Heart right ventricle (tissue), 16 donors: ENCODE data around the gene GPR18. TPM values are rescaled to one million over a fixed set of nuclear protein-coding genes. Genes with fewer than 3 reads are reported as not detected.

Experiments
- ATAC-seq, 8 donors: fragments of 200-7000 bp; cut with Tn5 transposase; one replicate each; pipeline ENCODE4 v1.9.1; 2020; ENCODE audit warnings: mild to moderate bottlenecking in 8 of 8, moderate library complexity in 8 of 8, moderate number of reproducible peaks in 1 of 8
- DNase-seq, 2 donors: peaks; one replicate each; pipeline ENCODE4 v3.0.0-alpha.2; 2020
- H3K27ac ChIP-seq, 10 donors: fragments of 200-600 bp; sonication (generic) in 2 of 10; one replicate each; pipeline versions ENCODE4 v1.5.0 to v1.8.0; 2020 to 2022; ENCODE audit warnings: mild to moderate bottlenecking in 3 of 10
- H3K27me3 ChIP-seq, 7 donors: fragments of 200-600 bp; one replicate each; pipeline ENCODE4 v1.8.0; 2021 to 2022; ENCODE audit warnings: mild to moderate bottlenecking in 2 of 7
- H3K36me3 ChIP-seq, 9 donors: fragments of 200-600 bp; sonication (generic) in 1 of 9; one replicate each; pipeline versions ENCODE4 v1.5.0 to v1.8.0; 2020 to 2022; ENCODE audit warnings: mild to moderate bottlenecking in 2 of 9
- H3K4me1 ChIP-seq, 9 donors: fragments of 200-600 bp; sonication (generic) in 1 of 9; one replicate each; pipeline versions ENCODE4 v1.5.0 to v1.8.0; 2020 to 2022; ENCODE audit warnings: mild to moderate bottlenecking in 4 of 9
- H3K4me3 ChIP-seq, 10 donors: fragments of 200-600 bp; sonication (generic) in 2 of 10; one replicate each; pipeline versions ENCODE4 v1.5.0 to v1.8.0; 2020 to 2022; ENCODE audit warnings: mild to moderate bottlenecking in 7 of 10, moderate library complexity in 2 of 10
- H3K9me3 ChIP-seq, 11 donors: fragments of 200-600 bp in 10 of 11; sonication (generic) in 2 of 11; one replicate each; pipeline versions ENCODE4 v1.5.0 to v1.8.0; 2013 to 2022; ENCODE audit warnings: mild to moderate bottlenecking in 2 of 11, control low read depth in 1 of 11, moderate library complexity in 1 of 11
- WGBS, 2 donors: extraction: QIAGEN DNeasy Blood & Tissue Kit; methylation state at CpG; one replicate each; pipeline ENCODE4 v1.1.7; 2013; ENCODE audit warnings: inconsistent platforms in 1 of 2; 5-methylcytosine and 5-hydroxymethylcytosine counted together
- intact Hi-C, 10 donors: fragments of 100-400 bp; cut with DNase I; formaldehyde crosslinking; loops; one replicate each; pipeline versions ENCODE4 v1.11.1 to v1.14.2; 2022
- polyA plus RNA-seq, 2 donors: library from polyadenylated mRNA; stranded (reverse); fragments of 200-250 nt; gene quantifications; one replicate each; pipeline ENCODE4 v1.2.3, GENCODE V29; 2013
- total RNA-seq, 10 donors: library from RNA; stranded (reverse); fragmentation: NEBNext Ultra II Directional in 3 of 10; extraction: Animal tissue kit (Norgen Biotek cat#: 25700) in 3 of 10; gene quantifications; one replicate each; pipeline versions ENCODE4 v1.2.1 to v1.2.4, GENCODE V29; 2021 to 2023
- TF ChIP-seq, protein P1 (sequence below), 9 donors: fragments of 200-600 bp; sonication (generic) in 2 of 9; IDR thresholded peaks; one replicate each; pipeline versions ENCODE4 v1.5.0 to v1.8.0; 2021 to 2022; ENCODE audit warnings: antibody characterized with exemption in 9 of 9, mild to moderate bottlenecking in 5 of 9, moderate library complexity in 1 of 9
- donor health status: Arrhythmogenic right ventricular cardiomyopathy.
- donor health status: ischemic (EF 13 %, LVEDD 7.1; RV severe dilation, severe dysfunction).
- donor health status: healthy with polysubstance abuse.
- donor health status: DM: no; HTN: yes; CAD: no.
- donor health status: DM: no; HTN: no; CAD: no.
- donor health status: ischemic (EF 25% LVEDD 6.9; RV normal size, moderate dysfunction).
- donor health status: ischemic (EF 25% LVEDD 5.7; RV mildly dilated, moderate dysfunction).
- donor health status: healthy.
- donor health status: DM: yes; HTN: yes; CAD: no.
- donor health status: Ischemic cardiomyopathy.
- donor health status: ischemic (EF 35%, LVEDD 5.7; RV mildly dilated, moderate dysfunction).
- donor health status: nonischemic (EF 11% LVEDD 7.7; RV severe dilation, severe dysfunction).
- donor health status: DM: yes; HTN: yes; CAD: no.
- donor health status: PGD.
- donor health status: ischemic (EF 29% LVEDD 5.4; RV normal size, mild dysfunction).
- donor health status: nonischemic (EF 23%, LVEDD 6.1; RV moderate dilation, normal function).

The GPR18 gene
- total and polyA plus RNA-seq, 12 donors: 0.95 TPM; not detected in 11

DNA sequence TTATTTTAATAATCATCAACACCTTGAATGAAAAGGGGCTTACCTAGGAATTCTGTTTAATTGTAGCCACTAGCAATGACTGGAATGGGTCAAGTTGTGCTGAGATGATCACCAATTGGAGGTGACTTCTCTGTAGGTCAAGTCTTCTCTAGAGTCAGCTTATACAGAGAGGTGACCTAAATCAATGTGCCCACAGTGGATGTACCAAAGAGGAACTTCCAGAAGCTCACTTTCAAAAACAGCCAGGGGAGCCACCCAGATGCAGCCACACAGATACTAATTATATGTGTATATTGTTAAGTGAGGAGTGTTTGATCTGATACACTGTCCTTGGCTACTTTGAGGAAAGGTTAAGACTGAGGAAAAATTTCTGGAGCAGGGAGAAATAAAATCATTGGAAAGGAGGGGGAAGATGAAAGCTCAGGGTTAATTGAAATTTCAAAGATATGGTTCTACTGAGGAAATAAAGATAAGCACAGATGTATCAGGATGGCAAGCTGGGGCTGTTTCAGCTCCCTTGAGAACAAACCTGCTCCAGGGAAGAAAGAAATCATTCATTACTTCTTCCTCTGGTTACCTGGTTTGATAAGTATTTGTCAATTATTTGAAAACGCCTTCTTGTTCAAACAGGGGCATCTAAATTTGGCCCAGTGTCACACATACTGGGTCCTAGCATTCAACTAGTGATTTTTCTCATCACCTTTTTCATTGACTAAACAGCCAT is 43.9 kb upstream of the GPR18 start:
- Histone ChIP-seq H3K27me3 (no peaks in the 10 kb centered on the region), H3K27ac (peak overlapping the region in 1 of 10 donors; percentile 89), H3K9me3 (no peaks in the 10 kb centered on the region), H3K4me1 (peaks cover 0 to 74% (median 6%) of the 10 kb centered on the region in 9 donors), H3K4me3 (peak overlapping the region in 1 of 10 donors; percentile 13), H3K36me3 (peaks cover 0 to 17% (median 0%) of the 10 kb centered on the region in 9 donors)
- intact Hi-C loops: no loop called here
- WGBS, 2 donors: 97 to 98% methylated on average over 1 of the region's 1 CpG
- ATAC-seq: no peak
- TF ChIP-seq, protein P1, sequence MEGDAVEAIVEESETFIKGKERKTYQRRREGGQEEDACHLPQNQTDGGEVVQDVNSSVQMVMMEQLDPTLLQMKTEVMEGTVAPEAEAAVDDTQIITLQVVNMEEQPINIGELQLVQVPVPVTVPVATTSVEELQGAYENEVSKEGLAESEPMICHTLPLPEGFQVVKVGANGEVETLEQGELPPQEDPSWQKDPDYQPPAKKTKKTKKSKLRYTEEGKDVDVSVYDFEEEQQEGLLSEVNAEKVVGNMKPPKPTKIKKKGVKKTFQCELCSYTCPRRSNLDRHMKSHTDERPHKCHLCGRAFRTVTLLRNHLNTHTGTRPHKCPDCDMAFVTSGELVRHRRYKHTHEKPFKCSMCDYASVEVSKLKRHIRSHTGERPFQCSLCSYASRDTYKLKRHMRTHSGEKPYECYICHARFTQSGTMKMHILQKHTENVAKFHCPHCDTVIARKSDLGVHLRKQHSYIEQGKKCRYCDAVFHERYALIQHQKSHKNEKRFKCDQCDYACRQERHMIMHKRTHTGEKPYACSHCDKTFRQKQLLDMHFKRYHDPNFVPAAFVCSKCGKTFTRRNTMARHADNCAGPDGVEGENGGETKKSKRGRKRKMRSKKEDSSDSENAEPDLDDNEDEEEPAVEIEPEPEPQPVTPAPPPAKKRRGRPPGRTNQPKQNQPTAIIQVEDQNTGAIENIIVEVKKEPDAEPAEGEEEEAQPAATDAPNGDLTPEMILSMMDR (IDR thresholded peaks at IDR 0.05): no peak
- no peak for DNase-seq

DNA sequence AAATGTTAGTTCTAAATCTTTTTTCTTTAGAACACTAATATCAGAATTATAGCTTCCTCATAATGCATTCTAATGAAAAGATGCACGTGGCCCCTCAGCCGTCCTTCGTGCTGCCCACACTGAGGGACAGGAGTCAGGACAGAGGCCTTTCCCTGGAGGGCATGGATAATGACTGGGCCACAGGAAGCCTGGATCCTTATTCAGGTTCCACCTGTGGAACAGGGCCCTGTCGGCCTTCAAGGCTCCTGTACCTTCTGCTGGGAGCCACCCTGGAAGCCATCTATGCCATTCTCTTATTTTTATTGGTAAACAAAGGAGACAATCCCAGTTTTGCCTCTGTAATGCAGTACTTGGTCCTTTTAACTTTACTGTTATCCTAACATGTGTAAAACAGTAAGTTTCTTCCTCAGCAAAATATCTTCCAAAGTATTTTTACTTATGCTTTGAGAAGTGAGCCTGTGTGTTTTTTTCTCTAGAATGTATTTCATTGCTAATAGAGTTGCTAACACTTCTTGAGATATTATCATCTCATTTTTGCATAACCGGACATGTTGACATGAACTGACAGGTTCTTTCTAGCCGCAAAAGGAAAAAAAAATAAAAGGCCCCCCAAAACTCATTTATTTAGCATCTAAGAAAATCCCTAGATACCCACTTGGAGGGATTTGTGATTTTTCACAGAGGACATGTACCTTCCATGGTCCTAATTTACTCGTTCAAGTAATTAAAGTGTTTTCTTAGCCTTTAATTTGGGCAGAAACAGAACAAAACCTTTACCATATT is 43.1 kb upstream of the GPR18 start:
- peaks cover 0 to 17% (median 0%) of the 10 kb centered on the region in 9 donors for H3K36me3 ChIP-seq
- intact Hi-C loops: no loop called here
- peaks cover 0 to 79% (median 0%) of the 10 kb centered on the region in 9 donors for H3K4me1 ChIP-seq
- ATAC-seq (no peak), DNase-seq (no peak)
- no peak overlapping the region for H3K4me3 ChIP-seq
- H3K9me3 ChIP-seq: no peaks in the 10 kb centered on the region
- H3K27ac ChIP-seq: peak overlapping the region in 1 of 10 donors; percentile 89
- 92 to 93% methylated on average over 7 of the region's 7 CpGs for WGBS, 2 donors
- H3K27me3 ChIP-seq: no peaks in the 10 kb centered on the region
- TF ChIP-seq, protein P1 (IDR thresholded peaks at IDR 0.05): no peak

DNA sequence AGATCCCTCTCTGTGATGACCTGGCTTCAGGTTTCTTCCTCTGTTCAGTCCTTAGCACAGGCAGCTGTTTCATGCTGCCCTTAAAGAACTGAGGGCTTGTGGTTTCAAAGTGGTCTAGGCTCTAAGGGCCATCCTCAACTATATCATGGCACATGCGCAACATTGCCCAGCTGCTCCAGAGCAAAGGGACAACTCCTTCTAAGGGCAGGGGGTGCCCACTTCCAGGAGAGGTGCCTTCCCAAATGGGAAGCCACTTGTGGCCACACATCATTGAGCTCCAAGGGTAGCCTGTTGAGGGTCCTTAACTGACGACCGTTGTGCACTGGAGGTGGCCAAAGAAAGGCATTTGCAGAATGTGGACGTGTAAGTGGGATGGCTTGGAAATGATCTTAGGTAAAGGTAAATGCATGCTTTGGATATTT is 41.8 kb upstream of the GPR18 start:
- ATAC-seq (no peak), DNase-seq (no peak)
- TF ChIP-seq, protein P1 (IDR thresholded peaks at IDR 0.05): no peak
- Histone ChIP-seq H3K4me3 (no peak overlapping the region), H3K36me3 (peaks cover 0 to 10% (median 0%) of the 10 kb centered on the region in 9 donors), H3K9me3 (no peaks in the 10 kb centered on the region), H3K4me1 (peaks cover 0 to 92% (median 0%) of the 10 kb centered on the region in 9 donors), H3K27ac (peak overlapping the region in 1 of 10 donors; percentile 89), H3K27me3 (no peaks in the 10 kb centered on the region)
- intact Hi-C loops: no loop called here
- WGBS, 2 donors: 85% methylated on average over 4 of the region's 4 CpGs

DNA sequence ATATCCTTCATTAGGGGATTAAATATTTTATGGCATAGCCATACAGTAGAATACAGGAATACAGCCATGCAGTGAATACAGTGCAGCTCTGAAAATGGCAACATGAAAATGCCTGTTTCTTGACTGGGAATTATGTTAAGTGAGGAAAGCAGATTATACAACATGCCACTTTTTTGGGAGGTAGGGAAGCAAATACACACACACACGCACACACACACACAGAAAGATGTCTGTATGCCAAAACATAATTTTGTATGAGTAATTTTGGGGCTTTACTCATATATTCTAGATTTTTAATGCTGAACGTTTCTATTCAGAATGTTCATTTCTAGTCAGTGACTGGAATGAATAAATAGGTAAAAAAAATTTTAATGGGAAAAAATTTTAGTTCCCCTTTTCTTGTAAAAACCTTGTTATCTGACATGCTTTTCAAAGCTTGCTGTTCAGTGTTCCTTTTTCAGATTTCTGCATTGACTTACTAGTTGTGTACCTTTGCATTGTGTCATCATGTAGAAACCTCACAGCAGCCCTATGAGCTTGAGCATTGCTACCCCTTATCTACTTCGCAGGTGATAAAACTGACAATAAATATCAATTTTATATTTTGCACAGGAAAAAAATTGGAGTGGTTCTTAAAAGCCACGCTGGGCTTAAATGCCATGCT is 41.2 kb upstream of the GPR18 start:
- Histone ChIP-seq H3K4me1 (peaks cover 0 to 97% (median 0%) of the 10 kb centered on the region in 9 donors), H3K27ac (peak overlapping the region in 1 of 10 donors; percentile 89), H3K4me3 (no peak overlapping the region), H3K9me3 (no peaks in the 10 kb centered on the region), H3K36me3 (peaks cover 0 to 10% (median 0%) of the 10 kb centered on the region in 9 donors), H3K27me3 (no peaks in the 10 kb centered on the region)
- ATAC-seq (no peak), DNase-seq (no peak)
- intact Hi-C loops: no loop called here
- TF ChIP-seq, protein P1 (IDR thresholded peaks at IDR 0.05): no peak
- WGBS, 2 donors: 92 to 94% methylated on average over 4 of the region's 4 CpGs
